ENCODE data around the gene KCNJ9. TPM values are rescaled to one million over a fixed set of nuclear protein-coding genes. Genes with fewer than 3 reads are reported as not detected.

The KCNJ9 gene
- not detected in 2 replicates for total RNA-seq (2021)
- Bru-seq, nascent RNA: not detected
- percentile 7 among the genes with signal in this experiment for BruChase-seq, experiment 1, labeled RNA remaining after a 2-hour chase
- not detected for BruChase-seq, experiment 2, labeled RNA remaining after a 6-hour chase
- long read RNA-seq: 0 reads

DNA sequence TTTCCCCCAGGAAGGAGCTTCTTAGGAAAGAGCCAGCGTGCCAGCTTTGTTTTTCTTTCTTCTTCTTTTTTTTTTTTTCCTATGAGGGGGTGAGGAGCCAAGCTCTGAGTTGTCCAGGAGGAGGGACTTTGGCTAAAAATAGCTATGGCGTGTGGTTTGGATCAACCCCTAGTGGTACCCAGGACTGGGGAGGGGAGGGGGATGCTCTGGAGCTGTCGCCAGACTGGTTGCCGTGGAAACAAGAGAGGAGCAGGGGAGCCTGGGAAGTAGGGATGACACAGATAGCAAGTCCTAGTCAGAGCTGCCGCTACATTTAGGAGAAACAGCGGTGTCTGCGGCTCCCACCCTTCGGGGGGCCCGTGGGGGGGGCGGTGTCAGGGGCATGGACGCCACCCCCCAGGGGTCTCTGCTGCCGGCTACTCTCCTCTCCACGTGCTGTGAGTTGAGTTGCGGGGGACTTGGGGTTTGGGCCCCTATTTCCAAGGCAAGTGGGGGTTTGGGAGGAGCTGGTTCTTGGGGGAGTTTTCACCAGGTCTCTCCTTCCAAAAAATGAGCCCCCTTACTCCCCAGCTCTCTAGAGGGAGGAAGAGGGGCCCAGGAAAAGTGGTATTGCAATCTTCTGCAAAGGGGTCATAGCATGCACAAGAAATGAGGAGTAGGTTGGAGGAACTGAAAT is at the start of gene KCNJ9:
Gene KCNJ9 (plus strand): TSS at position 278 of the 676 bp plus-strand sequence. CDS start 2,493 bp downstream, outside the sequence.
- Histone ChIP-seq H4K20me1 (ENCODE audit: insufficient read depth) (no peaks in the 10 kb centered on the region), H3K27me3 (ENCODE audit: insufficient read depth, low read depth) (peaks cover 32% of the 10 kb centered on the region), H3K4me3 (no peak within 1 kb of the TSS), H3K36me3 (ENCODE audit: low read depth) (no peaks in the 10 kb centered on the region), H3K4me1 (replicated peaks; ENCODE audit: insufficient read depth) (no peaks in the 10 kb centered on the region), H3F3A (ENCODE audit: insufficient read depth, low read depth) (no peaks in the 10 kb centered on the region), H3K9me2 (ENCODE audit: insufficient read depth) (no peaks in the 10 kb centered on the region), H3K9me3 (ENCODE audit: insufficient read depth, low read depth) (no peaks in the 10 kb centered on the region), H2AFZ (no peak within 1 kb of the TSS), H3K4me2 (no peak within 1 kb of the TSS), H3K79me2 (ENCODE audit: low read depth) (no peaks in the 10 kb centered on the region), H3K27ac (no peak within 1 kb of the TSS)
- no peak for DNase-seq
- POLR2A ChIA-PET (ENCODE audit: unreplicated experiment): no interaction called here
- TF ChIP-seq CTCF (conservative IDR thresholded peaks at IDR 0.05) (no peak), EZH2 (IDR thresholded peaks at IDR 0.05; ENCODE audit: low read depth) (no peak)
- BruUV-seq (replicated peaks): no TSS peak
- CTCF ChIA-PET: interaction anchor here (0.7 to 1.9 kb wide), 3 partner anchors 74 to 551 kb away, joined by 3 to 4 read pairs (median 3); no protein-coding TSS in a partner anchor
- intact Hi-C loops (cut with micrococcal nuclease; ENCODE audit: unreplicated experiment): loop anchor here (10.0 kb wide), 1 partner anchor 523 kb away; no protein-coding TSS in a partner anchor

DNA sequence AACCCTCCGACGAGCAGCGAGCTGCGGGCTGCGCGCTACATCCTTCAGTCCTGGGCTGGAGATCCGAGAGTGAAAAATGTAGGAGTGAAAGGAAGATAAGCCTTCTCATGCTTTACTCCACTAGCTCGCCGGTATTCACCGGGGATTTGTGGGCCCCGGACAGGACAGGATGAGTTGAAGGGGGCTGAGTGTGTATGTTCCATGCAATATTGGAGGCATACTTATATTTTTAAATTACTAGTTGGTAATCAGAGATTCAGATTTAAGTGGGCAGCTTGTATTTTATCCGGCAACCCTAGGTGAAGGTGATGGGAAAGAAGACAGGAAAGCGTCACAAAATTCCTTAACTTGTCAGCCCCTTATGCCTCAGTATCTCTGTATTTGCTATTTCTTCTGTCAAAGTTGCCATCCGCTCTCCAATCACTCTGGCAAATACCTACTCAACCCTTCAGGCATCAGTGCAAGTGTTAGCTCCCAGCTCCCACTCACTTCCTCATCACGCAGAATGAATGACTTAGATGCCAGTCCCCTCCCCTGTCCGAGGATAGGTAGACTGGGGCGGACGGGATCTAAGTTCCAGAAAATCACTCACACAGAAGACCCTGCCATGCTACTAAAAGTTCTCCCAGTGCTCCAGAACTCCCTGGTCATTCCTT is 49.0 kb upstream of the KCNJ9 start:
- BruUV-seq (replicated peaks): TSS peak; percentile 60
- H3K9me2 ChIP-seq (ENCODE audit: insufficient read depth): no peaks in the 10 kb centered on the region
- DNase-seq: peak in 1 of 2 experiments; percentile 7
- H3K79me2 ChIP-seq (ENCODE audit: low read depth): peaks cover 15% of the 10 kb centered on the region
- H3K9me3 ChIP-seq (ENCODE audit: insufficient read depth, low read depth): no peaks in the 10 kb centered on the region
- H2AFZ ChIP-seq: peak overlapping the region; percentile 97
- CTCF ChIA-PET: interaction anchor here (0.6 kb wide), 1 partner anchor 1195 kb away, joined by 3 read pairs; no protein-coding TSS in a partner anchor
- H3K4me1 ChIP-seq (replicated peaks; ENCODE audit: insufficient read depth): peaks cover 19% of the 10 kb centered on the region
- TF ChIP-seq EZH2 (IDR thresholded peaks at IDR 0.05; ENCODE audit: low read depth) (no peak), CTCF (conservative IDR thresholded peaks at IDR 0.05) (no peak)
- no peak overlapping the region for H3K27ac ChIP-seq
- H3K4me3 ChIP-seq: peak overlapping the region; percentile 83
- peak overlapping the region; percentile 95 for H3K4me2 ChIP-seq
- intact Hi-C loops (cut with micrococcal nuclease; ENCODE audit: unreplicated experiment): loop anchor here (1.0 to 5.0 kb wide), 3 partner anchors 71 to 252 kb away; partner anchors contain the start of genes DUSP23 and PEA15
- H3K36me3 ChIP-seq (ENCODE audit: low read depth): no peaks in the 10 kb centered on the region
- no peaks in the 10 kb centered on the region for H3K27me3 ChIP-seq (ENCODE audit: insufficient read depth, low read depth)
- H4K20me1 ChIP-seq (ENCODE audit: insufficient read depth): no peaks in the 10 kb centered on the region
- no peaks in the 10 kb centered on the region for H3F3A ChIP-seq (ENCODE audit: insufficient read depth, low read depth)
- POLR2A ChIA-PET (ENCODE audit: unreplicated experiment): no interaction called here

DNA sequence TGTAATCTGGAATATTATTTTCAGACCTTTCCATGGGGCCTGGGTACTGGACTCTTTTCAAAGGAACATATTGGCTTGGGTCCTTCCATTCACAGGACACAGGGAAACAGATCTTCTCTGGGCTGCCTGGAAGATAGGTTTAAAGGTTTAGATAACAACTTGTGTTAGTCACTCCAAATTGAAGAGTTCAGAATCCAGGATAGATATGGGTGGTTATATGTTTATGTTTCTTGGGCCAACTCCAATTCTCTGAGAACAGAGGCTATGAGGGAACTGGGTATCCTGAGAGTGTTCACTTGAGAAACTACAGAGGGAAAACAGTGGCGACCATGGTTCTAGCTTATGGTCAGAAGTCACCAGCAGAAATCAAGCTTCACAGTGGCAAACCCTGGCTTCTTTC is 40.9 kb upstream of the KCNJ9 start:
- ChIA-PET POLR2A (ENCODE audit: unreplicated experiment) (no interaction called here), CTCF (no interaction called here)
- no peak overlapping the region for H2AFZ ChIP-seq
- H3K4me1 ChIP-seq (replicated peaks; ENCODE audit: insufficient read depth): peaks cover 11% of the 10 kb centered on the region
- TF ChIP-seq EZH2 (IDR thresholded peaks at IDR 0.05; ENCODE audit: low read depth): no peak
- no peak for TF ChIP-seq CTCF (conservative IDR thresholded peaks at IDR 0.05)
- no peaks in the 10 kb centered on the region for H3K79me2 ChIP-seq (ENCODE audit: low read depth)
- no peaks in the 10 kb centered on the region for H3K36me3 ChIP-seq (ENCODE audit: low read depth)
- H4K20me1 ChIP-seq (ENCODE audit: insufficient read depth): no peaks in the 10 kb centered on the region
- H3K4me3 ChIP-seq: no peak overlapping the region
- H3K4me2 ChIP-seq: no peak overlapping the region
- H3F3A ChIP-seq (ENCODE audit: insufficient read depth, low read depth): peaks cover 17% of the 10 kb centered on the region
- DNase-seq: no peak
- H3K9me3 ChIP-seq (ENCODE audit: insufficient read depth, low read depth): no peaks in the 10 kb centered on the region
- intact Hi-C loops (cut with micrococcal nuclease; ENCODE audit: unreplicated experiment): no loop called here
- H3K27me3 ChIP-seq (ENCODE audit: insufficient read depth, low read depth): 0 out of 2 replicates have a peak, but pooled peaks cover 6% of the 10 kb centered on the region
- no peaks in the 10 kb centered on the region for H3K9me2 ChIP-seq (ENCODE audit: insufficient read depth)
- no peak overlapping the region for H3K27ac ChIP-seq
- BruUV-seq (replicated peaks): no TSS peak

Data from PC-9 (cell line).